Osteoblast (primary cell): Measurements from ENCODE around the gene PRPSAP2. TPM values are rescaled to one million over a fixed set of nuclear protein-coding genes. Genes with fewer than 3 reads are reported as not detected.

Experiments
- DNase-seq: peaks from one replicate; pipeline ENCODE4 v3.0.0; 2011; ENCODE audit warnings: low spot score, mixed read lengths; ENCODE audit not compliant: insufficient read length; ENCODE audit errors: missing footprints
- H2AFZ ChIP-seq: 2 replicates; pipeline ENCODE4 v1.6.0; 2011; ENCODE audit warnings: mild to moderate bottlenecking, low read length
- H3K27ac ChIP-seq: 2 replicates; pipeline ENCODE4 v1.5.1; 2011; ENCODE audit warnings: mild to moderate bottlenecking, low read depth, low read length, moderate library complexity
- H3K27me3 ChIP-seq: 2 replicates; pipeline ENCODE4 v1.6.0; 2012; ENCODE audit warnings: mild to moderate bottlenecking, control low read depth, inconsistent platforms, low read length, moderate library complexity; ENCODE audit not compliant: insufficient read depth
- H3K36me3 ChIP-seq: 2 replicates; pipeline ENCODE4 v1.5.1; 2011; ENCODE audit warnings: mild to moderate bottlenecking, low read length, control low read depth, moderate library complexity; ENCODE audit not compliant: insufficient read depth
- H3K4me1 ChIP-seq: 2 replicates; pipeline ENCODE4 v1.5.1; 2011; ENCODE audit warnings: mild to moderate bottlenecking, low read length, control low read depth, moderate library complexity; ENCODE audit not compliant: insufficient read depth
- H3K4me2 ChIP-seq: 2 replicates; pipeline ENCODE4 v1.6.0; 2011; ENCODE audit warnings: mild to moderate bottlenecking, low read length; ENCODE audit not compliant: insufficient read depth
- H3K4me3 ChIP-seq: fragments of 200-600 bp; sonication (generic); 3 replicates; pipeline ENCODE4 v1.5.1; 2012; ENCODE audit warnings: mild to moderate bottlenecking, low read length, inconsistent platforms; ENCODE audit not compliant: insufficient read depth
- H3K79me2 ChIP-seq: 2 replicates; pipeline ENCODE4 v1.6.0; 2012; ENCODE audit warnings: mild to moderate bottlenecking, low read length, control low read depth, inconsistent platforms; ENCODE audit not compliant: insufficient read depth
- H3K9me3 ChIP-seq: 2 replicates; pipeline ENCODE4 v1.5.1; 2011; ENCODE audit warnings: low read depth, low read length, control low read depth
- H4K20me1 ChIP-seq: 2 replicates; pipeline ENCODE4 v1.6.0; 2012; ENCODE audit warnings: mild to moderate bottlenecking, low read length, control low read depth; ENCODE audit not compliant: insufficient read depth
- CTCF ChIP-seq: IDR thresholded peaks from 2 replicates; pipeline ENCODE4 v1.5.1; 2011; ENCODE audit warnings: mild to moderate bottlenecking, low read depth, low read length, moderate library complexity; ENCODE audit errors: extremely low read depth
- total RNA-seq: library from RNA; depleted of rRNA; stranded (reverse); fragments of >200 nt; gene quantifications from 2 replicates; pipeline ENCODE4 v1.2.3, GENCODE V29; 2012

Gene PRPSAP2
- total RNA-seq, 1 donor = 23.9 TPM

DNA sequence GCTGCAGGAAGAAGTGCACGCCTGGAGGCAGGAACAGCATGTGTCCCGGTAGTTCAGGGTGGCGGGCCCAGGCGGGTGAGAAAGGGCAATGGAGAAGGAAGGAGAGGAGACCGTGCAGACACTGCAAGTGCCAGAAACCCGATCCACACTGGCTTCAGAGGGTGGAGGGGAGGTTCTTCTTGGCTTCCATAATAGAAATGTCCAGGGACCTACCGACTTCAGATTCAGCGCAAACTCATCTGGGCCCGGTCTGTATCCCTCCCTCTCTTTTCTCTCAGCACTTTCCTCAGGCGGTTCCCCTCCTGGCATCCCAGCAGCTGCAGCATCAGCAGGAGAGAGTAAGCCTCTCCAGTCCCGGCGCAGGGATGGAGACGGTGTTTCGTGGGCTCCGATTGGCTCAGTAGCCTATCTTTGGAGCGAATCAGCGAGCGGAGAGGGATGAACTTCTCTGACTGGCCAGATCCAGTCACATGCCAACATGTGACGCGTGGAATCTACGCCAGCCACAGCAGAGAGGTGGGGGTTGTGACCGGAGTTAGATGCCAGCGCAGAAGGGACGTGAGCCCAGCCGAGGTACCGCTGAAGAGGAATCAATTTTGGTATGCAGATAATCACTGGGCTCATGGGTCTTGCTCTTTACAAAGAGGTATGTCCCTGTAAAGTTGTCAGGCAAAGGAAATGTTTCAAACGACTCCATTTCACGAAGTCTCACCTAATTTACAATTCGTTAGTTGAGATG, 1.9 kb upstream of the PRPSAP2 start:
- H3K9me3 ChIP-seq = no peaks in the 10 kb centered on the region
- H3K79me2 ChIP-seq = peaks cover 31% of the 10 kb centered on the region
- peak overlapping the region; percentile 56 for H3K27ac ChIP-seq
- peak overlapping the region; percentile 78 for H3K4me3 ChIP-seq
- H3K36me3 ChIP-seq = no peaks in the 10 kb centered on the region
- no peak for TF ChIP-seq CTCF
- peak overlapping the region; percentile 86 for H3K4me2 ChIP-seq
- H3K4me1 ChIP-seq = peaks cover 32% of the 10 kb centered on the region
- H4K20me1 ChIP-seq = no peaks in the 10 kb centered on the region
- peak overlapping the region; percentile 93 for H2AFZ ChIP-seq
- no peaks in the 10 kb centered on the region for H3K27me3 ChIP-seq
- DNase-seq = peak; percentile 98

GRCh38 chr17:18856570-18856915, 1.4 kb upstream of the PRPSAP2 start:
- Histone ChIP-seq H3K4me2 (peak overlapping the region; percentile 86), H3K4me3 (peak overlapping the region; percentile 78), H3K27ac (peak overlapping the region; percentile 56), H2AFZ (peak overlapping the region; percentile 93), H3K9me3 (no peaks in the 10 kb centered on the region), H3K79me2 (peaks cover 34% of the 10 kb centered on the region), H3K36me3 (no peaks in the 10 kb centered on the region), H4K20me1 (no peaks in the 10 kb centered on the region), H3K27me3 (no peaks in the 10 kb centered on the region), H3K4me1 (peaks cover 32% of the 10 kb centered on the region)
- peak; percentile 31 for DNase-seq
- TF ChIP-seq CTCF = no peak

GRCh38 chr17:18858567-18859245, 775 bp downstream of the PRPSAP2 start:
- H3K36me3 ChIP-seq = no peaks in the 10 kb centered on the region
- TF ChIP-seq CTCF = no peak
- no peaks in the 10 kb centered on the region for H3K9me3 ChIP-seq
- H3K27ac ChIP-seq = peak overlapping the region; percentile 51
- H3K27me3 ChIP-seq = no peaks in the 10 kb centered on the region
- peak; percentile 72 for DNase-seq
- peak overlapping the region; percentile 67 for H2AFZ ChIP-seq
- H4K20me1 ChIP-seq = peaks cover 2% of the 10 kb centered on the region
- peaks cover 49% of the 10 kb centered on the region for H3K79me2 ChIP-seq
- H3K4me3 ChIP-seq = peak overlapping the region; percentile 80
- H3K4me1 ChIP-seq = peaks cover 32% of the 10 kb centered on the region
- peak overlapping the region; percentile 80 for H3K4me2 ChIP-seq

GRCh38 chr17:18859256-18859655, 1.3 kb downstream of the PRPSAP2 start:
- DNase-seq = no peak
- Histone ChIP-seq H2AFZ (no peak overlapping the region), H3K4me2 (peak overlapping the region; percentile 80), H3K27ac (peak overlapping the region; percentile 51), H3K4me3 (peak overlapping the region; percentile 80), H3K9me3 (no peaks in the 10 kb centered on the region), H3K27me3 (no peaks in the 10 kb centered on the region), H3K36me3 (no peaks in the 10 kb centered on the region), H3K4me1 (peaks cover 32% of the 10 kb centered on the region), H3K79me2 (peaks cover 50% of the 10 kb centered on the region), H4K20me1 (peaks cover 2% of the 10 kb centered on the region)
- TF ChIP-seq CTCF = no peak
